ENCODE measurements around the gene UNC13B. TPM values are rescaled to one million over a fixed set of nuclear protein-coding genes. Genes with fewer than 3 reads are reported as not detected.
"Not testable (repeated sequence)": the region's sequence is repeated elsewhere in the genome, so short reads cannot be mapped to it uniquely, and the experiment has no call there.

UNC13B gene
- total RNA-seq, 1 experiment from 2014 or later, result 49.3 TPM

DNA sequence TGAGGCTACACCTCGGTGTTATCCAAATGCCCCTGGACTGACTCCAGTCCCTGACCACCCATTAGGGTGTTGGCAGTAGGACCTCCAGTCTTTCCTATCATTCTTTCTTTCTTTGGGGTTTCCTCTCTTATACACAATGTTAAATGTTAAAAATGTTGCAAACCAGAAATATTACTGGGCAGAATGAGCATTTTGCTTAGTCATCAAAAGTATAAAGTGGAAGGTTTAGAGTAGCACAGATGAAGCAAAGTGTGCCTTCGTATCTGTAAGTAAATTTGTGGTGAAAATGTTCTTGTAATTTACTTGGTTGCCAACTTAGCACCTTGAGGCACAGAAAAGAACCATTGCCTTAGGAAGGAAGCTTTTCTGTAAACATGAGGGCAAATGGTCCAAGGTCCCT is 21.7 kb upstream of the UNC13B start:
- TF ChIP-seq JUN (CRISPR knock-in tag; IDR thresholded peaks at IDR 0.05), result no peak
- TF ChIP-seq, protein P1, sequence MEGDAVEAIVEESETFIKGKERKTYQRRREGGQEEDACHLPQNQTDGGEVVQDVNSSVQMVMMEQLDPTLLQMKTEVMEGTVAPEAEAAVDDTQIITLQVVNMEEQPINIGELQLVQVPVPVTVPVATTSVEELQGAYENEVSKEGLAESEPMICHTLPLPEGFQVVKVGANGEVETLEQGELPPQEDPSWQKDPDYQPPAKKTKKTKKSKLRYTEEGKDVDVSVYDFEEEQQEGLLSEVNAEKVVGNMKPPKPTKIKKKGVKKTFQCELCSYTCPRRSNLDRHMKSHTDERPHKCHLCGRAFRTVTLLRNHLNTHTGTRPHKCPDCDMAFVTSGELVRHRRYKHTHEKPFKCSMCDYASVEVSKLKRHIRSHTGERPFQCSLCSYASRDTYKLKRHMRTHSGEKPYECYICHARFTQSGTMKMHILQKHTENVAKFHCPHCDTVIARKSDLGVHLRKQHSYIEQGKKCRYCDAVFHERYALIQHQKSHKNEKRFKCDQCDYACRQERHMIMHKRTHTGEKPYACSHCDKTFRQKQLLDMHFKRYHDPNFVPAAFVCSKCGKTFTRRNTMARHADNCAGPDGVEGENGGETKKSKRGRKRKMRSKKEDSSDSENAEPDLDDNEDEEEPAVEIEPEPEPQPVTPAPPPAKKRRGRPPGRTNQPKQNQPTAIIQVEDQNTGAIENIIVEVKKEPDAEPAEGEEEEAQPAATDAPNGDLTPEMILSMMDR (IDR thresholded peaks at IDR 0.05), result 0 out of 2 replicates have a peak, but pooled peaks have one; percentile 36
- Mint-ChIP-seq H3K4me3 (no peak overlapping the region), H3K36me3 (peaks cover 34% of the 10 kb centered on the region), H3K4me1 (no peaks in the 10 kb centered on the region), H3K27ac (no peak overlapping the region), H3K9me3 (peaks cover 48% of the 10 kb centered on the region), H3K27me3 (ENCODE audit: low read depth) (peaks cover 13% of the 10 kb centered on the region)
- no peak for ATAC-seq
- CTCF ChIA-PET, result interaction anchor here (1.2 kb wide), 1 partner anchor 21 kb away, joined by 4 read pairs; the partner anchor contains the start of gene UNC13B
- DNase-seq (ENCODE audit: low spot score), result no peak
- POLR2A ChIA-PET, result interaction anchor here (0.5 kb wide), 1 partner anchor 956 kb away, joined by 5 read pairs; no protein-coding TSS in a partner anchor

DNA sequence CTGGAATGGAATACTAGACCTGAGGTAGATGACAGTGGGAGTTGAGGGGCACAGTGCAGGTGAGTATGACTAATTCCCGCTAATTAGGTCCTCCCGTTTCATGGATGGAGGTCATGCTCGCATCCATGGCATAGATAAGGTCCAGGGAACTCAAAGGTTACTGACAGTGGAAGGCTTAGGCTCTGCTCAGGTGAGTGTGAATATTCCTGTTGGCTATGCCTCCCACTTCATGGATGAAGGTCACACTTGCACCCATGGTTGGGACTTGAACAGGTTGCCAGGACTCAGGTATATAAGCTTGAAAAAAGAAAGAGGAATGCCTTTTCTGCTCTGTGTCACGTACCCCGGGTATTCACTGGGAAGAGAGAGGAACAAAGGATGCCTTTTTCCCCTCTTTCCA is 19.8 kb upstream of the UNC13B start:
- ChIA-PET CTCF (no interaction called here), POLR2A (no interaction called here)
- Mint-ChIP-seq H3K9me3 (peaks cover 47% of the 10 kb centered on the region), H3K36me3 (peaks cover 39% of the 10 kb centered on the region), H3K27ac (no peak overlapping the region), H3K4me1 (no peaks in the 10 kb centered on the region), H3K27me3 (ENCODE audit: low read depth) (peaks cover 13% of the 10 kb centered on the region), H3K4me3 (no peak overlapping the region)
- TF ChIP-seq ZNF423 (CRISPR knock-in tag; IDR thresholded peaks at IDR 0.05), result no peak
- TF ChIP-seq SP1 (CRISPR knock-in tag; conservative IDR thresholded peaks at IDR 0.05), result no peak
- TF ChIP-seq NR2C2 (CRISPR knock-in tag; IDR thresholded peaks at IDR 0.05), result no peak
- no peak for TF ChIP-seq TEAD4 (CRISPR knock-in tag; IDR thresholded peaks at IDR 0.05)
- TF ChIP-seq, protein P2, sequence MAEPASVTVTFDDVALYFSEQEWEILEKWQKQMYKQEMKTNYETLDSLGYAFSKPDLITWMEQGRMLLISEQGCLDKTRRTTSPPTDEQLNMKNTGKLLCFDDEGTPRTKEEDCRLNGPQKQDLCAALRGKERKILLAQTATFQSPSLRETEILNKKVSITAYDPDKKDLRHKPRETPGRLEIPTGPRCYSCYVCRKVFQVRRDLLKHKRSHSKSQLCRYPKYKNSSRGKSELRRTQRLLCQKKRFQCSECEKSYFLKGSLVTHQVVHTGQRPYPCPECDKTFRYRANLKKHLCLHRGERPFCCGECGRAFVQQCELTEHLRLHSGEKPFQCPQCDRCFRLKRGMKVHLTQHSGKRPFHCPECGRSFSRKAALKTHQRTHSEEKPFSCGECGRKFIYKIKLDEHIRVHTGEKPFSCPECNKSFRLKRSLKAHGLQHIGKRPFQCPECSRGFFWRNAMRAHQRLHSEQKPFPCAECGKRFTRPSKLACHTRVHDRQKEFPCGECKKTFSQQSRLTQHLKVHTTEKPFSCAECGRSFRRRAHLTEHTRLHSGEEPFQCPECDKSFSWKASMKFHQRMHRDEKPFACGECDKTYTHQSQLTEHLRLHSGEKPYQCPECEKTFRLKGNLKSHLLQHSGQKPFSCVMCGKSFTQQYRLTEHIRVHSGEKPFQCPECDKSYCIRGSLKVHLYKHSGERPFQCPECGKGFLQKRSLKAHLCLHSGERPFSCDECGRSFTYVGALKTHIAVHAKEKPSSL (CRISPR knock-in tag; conservative IDR thresholded peaks at IDR 0.05), result no peak
- TF ChIP-seq, protein P3, sequence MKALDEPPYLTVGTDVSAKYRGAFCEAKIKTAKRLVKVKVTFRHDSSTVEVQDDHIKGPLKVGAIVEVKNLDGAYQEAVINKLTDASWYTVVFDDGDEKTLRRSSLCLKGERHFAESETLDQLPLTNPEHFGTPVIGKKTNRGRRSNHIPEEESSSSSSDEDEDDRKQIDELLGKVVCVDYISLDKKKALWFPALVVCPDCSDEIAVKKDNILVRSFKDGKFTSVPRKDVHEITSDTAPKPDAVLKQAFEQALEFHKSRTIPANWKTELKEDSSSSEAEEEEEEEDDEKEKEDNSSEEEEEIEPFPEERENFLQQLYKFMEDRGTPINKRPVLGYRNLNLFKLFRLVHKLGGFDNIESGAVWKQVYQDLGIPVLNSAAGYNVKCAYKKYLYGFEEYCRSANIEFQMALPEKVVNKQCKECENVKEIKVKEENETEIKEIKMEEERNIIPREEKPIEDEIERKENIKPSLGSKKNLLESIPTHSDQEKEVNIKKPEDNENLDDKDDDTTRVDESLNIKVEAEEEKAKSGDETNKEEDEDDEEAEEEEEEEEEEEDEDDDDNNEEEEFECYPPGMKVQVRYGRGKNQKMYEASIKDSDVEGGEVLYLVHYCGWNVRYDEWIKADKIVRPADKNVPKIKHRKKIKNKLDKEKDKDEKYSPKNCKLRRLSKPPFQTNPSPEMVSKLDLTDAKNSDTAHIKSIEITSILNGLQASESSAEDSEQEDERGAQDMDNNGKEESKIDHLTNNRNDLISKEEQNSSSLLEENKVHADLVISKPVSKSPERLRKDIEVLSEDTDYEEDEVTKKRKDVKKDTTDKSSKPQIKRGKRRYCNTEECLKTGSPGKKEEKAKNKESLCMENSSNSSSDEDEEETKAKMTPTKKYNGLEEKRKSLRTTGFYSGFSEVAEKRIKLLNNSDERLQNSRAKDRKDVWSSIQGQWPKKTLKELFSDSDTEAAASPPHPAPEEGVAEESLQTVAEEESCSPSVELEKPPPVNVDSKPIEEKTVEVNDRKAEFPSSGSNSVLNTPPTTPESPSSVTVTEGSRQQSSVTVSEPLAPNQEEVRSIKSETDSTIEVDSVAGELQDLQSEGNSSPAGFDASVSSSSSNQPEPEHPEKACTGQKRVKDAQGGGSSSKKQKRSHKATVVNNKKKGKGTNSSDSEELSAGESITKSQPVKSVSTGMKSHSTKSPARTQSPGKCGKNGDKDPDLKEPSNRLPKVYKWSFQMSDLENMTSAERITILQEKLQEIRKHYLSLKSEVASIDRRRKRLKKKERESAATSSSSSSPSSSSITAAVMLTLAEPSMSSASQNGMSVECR (CRISPR knock-in tag; IDR thresholded peaks at IDR 0.05; ENCODE audit: borderline replicate concordance), result no peak
- no peak for TF ChIP-seq JUN (CRISPR knock-in tag; IDR thresholded peaks at IDR 0.05)
- TF ChIP-seq GRHL2 (CRISPR knock-in tag; IDR thresholded peaks at IDR 0.05; ENCODE audit: insufficient replicate concordance, severe bottlenecking), result no peak
- no peak for TF ChIP-seq ZBTB21 (CRISPR knock-in tag; IDR thresholded peaks at IDR 0.05; ENCODE audit: borderline replicate concordance)
- TF ChIP-seq, protein P4, sequence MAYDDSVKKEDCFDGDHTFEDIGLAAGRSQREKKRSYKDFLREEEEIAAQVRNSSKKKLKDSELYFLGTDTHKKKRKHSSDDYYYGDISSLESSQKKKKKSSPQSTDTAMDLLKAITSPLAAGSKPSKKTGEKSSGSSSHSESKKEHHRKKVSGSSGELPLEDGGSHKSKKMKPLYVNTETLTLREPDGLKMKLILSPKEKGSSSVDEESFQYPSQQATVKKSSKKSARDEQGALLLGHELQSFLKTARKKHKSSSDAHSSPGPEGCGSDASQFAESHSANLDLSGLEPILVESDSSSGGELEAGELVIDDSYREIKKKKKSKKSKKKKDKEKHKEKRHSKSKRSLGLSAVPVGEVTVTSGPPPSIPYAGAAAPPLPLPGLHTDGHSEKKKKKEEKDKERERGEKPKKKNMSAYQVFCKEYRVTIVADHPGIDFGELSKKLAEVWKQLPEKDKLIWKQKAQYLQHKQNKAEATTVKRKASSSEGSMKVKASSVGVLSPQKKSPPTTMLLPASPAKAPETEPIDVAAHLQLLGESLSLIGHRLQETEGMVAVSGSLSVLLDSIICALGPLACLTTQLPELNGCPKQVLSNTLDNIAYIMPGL (CRISPR knock-in tag; IDR thresholded peaks at IDR 0.05), result no peak
- TF ChIP-seq, protein P5, sequence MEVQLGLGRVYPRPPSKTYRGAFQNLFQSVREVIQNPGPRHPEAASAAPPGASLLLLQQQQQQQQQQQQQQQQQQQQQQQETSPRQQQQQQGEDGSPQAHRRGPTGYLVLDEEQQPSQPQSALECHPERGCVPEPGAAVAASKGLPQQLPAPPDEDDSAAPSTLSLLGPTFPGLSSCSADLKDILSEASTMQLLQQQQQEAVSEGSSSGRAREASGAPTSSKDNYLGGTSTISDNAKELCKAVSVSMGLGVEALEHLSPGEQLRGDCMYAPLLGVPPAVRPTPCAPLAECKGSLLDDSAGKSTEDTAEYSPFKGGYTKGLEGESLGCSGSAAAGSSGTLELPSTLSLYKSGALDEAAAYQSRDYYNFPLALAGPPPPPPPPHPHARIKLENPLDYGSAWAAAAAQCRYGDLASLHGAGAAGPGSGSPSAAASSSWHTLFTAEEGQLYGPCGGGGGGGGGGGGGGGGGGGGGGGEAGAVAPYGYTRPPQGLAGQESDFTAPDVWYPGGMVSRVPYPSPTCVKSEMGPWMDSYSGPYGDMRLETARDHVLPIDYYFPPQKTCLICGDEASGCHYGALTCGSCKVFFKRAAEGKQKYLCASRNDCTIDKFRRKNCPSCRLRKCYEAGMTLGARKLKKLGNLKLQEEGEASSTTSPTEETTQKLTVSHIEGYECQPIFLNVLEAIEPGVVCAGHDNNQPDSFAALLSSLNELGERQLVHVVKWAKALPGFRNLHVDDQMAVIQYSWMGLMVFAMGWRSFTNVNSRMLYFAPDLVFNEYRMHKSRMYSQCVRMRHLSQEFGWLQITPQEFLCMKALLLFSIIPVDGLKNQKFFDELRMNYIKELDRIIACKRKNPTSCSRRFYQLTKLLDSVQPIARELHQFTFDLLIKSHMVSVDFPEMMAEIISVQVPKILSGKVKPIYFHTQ (CRISPR knock-in tag; IDR thresholded peaks at IDR 0.05), result no peak
- DNase-seq (ENCODE audit: low spot score), result no peak
- ATAC-seq, result no peak

DNA sequence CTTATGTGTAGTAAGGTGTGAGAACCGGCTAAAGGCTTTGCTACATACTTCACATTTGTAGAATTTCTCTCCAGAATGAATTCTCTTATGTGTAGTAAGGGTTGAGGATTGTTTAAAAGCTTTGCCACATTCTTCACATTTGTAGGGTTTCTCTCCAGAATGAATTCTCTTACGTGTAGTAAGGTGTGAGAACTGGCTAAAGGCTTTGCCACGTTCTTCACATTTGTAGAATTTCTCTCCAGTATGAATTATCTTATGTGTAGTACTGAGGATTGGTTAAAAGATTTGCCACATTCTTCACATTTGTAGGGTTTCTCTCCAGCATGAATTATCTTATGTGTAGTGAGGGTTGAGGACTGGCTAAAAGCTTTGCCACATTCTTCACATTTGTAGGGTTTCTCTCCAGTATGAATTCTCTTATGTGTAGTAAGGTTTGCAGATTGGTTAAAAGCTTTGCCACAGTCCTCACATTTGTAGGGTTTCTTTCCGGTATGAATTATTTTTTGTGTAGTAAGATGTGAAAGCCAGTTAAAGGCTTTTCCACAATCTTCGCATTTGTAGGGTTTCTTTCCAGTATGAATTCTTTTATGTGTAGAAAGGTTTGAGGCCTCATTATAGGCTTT is 13.8 kb upstream of the UNC13B start:
- H3K4me3 Mint-ChIP-seq; H3K4me1 Mint-ChIP-seq; ATAC-seq; H3K27ac Mint-ChIP-seq; POLR2A ChIA-PET; CTCF ChIA-PET; DNase-seq (ENCODE audit: low spot score): not testable (repeated sequence)
- peaks cover 53% of the 10 kb centered on the region for H3K9me3 Mint-ChIP-seq
- peaks cover 15% of the 10 kb centered on the region for H3K27me3 Mint-ChIP-seq (ENCODE audit: low read depth)
- H3K36me3 Mint-ChIP-seq, result peaks cover 47% of the 10 kb centered on the region
